Right hindlimb (tissue), 1 donor: ENCODE results near the gene SARNP.

Source experiments
- DNase-seq: peaks from one replicate; pipeline ENCODE4 v3.0.0-alpha.2; 2018

SARNP gene

GRCh38 chr12:55739025-55739378 is 78.5 kb downstream of the SARNP start:
- no peak for DNase-seq

DNA sequence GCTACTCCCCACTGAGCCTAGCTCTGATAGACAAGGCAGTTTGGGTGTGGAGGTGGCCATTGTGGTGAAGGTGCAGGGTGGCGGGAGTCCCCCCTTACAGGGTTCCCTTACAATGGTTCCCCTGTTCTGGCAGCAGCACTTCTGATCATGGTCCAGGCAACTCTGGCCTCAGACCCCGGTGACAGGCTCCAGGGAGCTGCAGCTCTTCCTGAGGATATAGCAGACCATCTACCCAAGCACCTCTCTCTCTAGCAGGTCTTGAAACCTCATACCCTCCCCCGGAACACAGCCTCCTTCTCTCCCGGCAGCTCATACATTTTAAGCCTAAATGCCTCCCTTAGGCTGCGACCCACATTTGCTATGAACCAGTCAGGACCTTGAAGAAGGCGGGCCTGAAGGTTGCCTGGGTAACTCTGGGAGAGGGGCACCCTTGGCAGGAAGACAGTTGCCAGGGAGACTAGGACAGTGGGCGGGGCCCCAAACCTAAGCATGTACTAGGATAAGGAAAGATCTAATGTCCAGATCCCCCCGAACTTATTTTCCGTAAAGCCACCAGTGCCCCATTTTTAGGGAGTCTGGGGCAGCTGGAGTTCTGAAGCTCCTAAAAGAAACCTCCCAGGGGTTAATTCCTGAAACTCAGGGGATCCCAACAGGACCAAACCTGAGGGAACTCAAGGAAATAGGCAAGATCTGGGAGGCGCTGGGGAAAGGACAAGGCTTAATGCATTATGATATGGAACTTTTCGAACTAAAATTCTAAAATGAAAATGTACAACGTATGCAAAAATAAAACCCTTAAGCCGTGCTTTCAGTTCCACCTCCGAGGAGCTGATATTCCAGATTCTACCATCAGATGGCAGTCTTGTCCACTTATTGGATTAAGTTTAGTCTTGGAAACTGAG is 79.2 kb downstream of the SARNP start:
- DNase-seq, result peak; percentile 94

GRCh38 chr12:55737581-55738122 is 79.9 kb downstream of the SARNP start:
- peak; percentile 73 for DNase-seq

DNA sequence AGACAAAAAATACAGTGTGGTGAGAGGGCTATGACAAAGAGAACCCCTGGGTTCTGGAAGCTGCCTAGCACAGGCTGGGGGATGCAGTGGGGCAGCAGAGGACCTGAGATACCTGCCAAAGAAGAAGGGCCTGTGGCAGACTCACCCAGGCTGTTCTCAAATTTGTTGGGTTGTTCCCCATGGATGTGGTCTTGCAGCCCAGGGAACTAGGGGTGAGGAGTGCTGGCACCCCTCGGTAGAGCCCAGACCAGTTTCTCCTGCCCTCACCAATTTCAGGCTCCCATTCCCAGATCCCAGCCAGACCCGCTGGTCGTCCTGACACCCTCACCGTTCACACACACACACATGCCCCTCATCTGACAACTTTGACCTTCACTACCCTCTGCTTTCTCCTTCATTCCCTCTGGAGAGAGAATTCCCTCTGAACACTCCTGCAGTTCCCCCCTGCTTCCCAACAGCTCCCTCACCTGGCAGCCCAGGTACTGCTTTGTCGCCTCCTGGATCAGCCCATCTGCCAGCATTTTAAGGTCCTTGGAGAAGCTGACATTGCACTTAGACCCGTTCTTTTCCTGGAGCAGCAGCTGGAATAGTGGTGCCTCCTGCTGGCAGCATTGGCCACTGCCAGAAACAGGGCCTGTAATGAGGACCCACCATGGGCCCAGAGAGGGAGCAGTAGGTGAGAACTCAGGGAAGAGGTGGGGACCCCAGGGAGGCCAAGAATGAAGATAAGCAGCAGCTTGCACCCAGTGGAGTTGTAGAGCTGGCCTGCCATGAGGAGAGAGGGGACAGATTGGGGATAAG is 80.5 kb downstream of the SARNP start:
- DNase-seq, result peak; percentile 75

GRCh38 chr12:55736076-55736475 is 81.4 kb downstream of the SARNP start:
- no peak for DNase-seq

DNA sequence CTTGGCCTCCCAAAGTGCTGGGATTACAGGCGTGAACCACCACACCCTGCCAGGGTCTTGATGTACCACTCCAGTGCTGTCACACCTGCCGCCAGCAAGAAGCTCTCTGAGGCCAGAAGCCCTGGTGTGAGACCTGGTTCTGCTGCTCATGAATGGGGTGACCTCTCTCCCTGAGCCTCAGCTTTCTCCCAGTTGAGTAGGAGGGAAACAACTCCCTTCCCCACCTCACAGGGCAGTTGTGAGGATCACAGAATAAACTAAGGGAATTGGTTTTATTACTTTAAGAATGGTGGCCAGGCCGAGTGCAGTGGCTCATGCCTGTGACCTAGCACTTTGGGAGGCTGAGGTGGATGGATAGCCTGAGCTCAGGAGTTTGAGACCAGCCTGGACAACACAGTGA is 82.9 kb downstream of the SARNP start:
- no peak for DNase-seq

- no peak for DNase-seq
Observed at GRCh38 chr12:55733858-55734257, 83.7 kb downstream of the SARNP start.

DNA sequence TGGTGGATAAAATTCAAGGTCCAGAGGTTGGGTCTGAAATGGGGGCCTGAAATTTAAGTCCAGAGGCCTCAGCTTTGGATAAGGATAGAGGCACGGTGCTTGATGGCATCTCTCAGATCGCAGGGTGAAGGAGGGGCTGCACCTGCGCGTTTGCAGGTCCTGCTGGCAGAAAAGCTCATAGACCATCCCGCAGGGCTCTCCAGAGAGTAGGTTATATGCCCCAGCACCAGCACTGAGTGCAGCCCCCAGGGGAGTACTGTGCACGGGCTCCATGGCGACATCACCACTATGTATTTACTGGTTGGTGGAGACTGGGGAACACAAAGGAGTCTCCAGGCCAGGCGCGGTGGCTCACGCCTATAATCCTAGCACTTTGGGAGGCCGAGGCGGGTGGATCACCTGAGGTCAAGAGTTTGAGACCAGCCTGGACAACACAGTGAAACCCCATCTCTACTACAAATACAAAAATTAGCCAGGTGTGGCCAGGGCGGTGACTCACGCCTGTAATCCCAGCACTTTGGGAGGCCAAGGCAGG is 84.4 kb downstream of the SARNP start:
- DNase-seq, result no peak

GRCh38 chr12:55732288-55732687 is 85.2 kb downstream of the SARNP start:
- peak; percentile 29 for DNase-seq

- DNase-seq, result peak; percentile 82
Observed at GRCh38 chr12:55729819-55730818, 87.4 kb downstream of the SARNP start.

GRCh38 chr12:55728939-55729818 is 88.3 kb downstream of the SARNP start, which contains the start of gene CD63:
CD63 (minus strand) TSS chr12:55729009; CDS start chr12:55728341, 668 bp downstream.
- DNase-seq, result peak; percentile 97

GRCh38 chr12:55728186-55728938 is 89.2 kb downstream of the SARNP start:
- DNase-seq, result peak; percentile 92

- DNase-seq, result no peak
Observed at GRCh38 chr12:55727643-55728185, 89.8 kb downstream of the SARNP start.

DNA sequence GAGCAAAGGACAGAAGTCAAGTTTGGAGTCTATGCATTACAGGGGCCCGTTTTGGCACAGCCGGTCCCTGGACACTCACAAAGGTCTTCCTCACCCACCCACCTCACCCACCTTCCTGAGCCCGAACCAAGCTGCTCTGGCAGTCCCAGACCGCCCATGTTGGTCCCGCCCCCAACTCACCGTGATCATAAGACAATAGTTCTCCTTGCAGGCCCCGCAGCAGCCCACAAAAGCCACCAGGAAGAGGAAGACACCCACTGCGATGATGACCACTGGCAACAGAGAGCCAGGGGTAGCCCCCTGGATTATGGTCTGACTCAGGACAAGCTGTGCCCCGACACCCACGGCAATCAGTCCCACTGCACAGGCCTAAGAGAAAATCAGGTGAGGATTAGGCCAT is 90.6 kb downstream of the SARNP start:
- peak; percentile 25 for DNase-seq

GRCh38 chr12:55725556-55725955 is 92.0 kb downstream of the SARNP start:
- DNase-seq, result peak; percentile 14

DNA sequence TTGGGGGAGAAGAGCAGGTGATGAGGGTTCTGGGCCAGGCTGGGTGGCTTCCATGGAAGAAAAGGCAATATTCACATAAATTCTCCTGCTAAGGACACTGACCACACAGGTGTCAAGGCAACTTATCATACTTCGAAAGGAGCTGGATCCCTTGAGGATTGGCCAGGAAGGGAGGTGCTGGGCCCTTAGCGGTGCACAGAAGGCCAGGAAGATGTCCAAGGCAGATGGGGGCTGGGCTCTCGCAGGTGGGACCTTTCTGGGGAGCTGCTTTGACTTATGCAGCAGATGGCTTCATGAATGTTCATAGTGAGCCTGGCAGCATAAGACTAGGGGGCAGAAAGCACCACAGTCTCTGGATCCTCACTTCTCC is 92.6 kb downstream of the SARNP start:
- DNase-seq, result peak; percentile 20

DNA sequence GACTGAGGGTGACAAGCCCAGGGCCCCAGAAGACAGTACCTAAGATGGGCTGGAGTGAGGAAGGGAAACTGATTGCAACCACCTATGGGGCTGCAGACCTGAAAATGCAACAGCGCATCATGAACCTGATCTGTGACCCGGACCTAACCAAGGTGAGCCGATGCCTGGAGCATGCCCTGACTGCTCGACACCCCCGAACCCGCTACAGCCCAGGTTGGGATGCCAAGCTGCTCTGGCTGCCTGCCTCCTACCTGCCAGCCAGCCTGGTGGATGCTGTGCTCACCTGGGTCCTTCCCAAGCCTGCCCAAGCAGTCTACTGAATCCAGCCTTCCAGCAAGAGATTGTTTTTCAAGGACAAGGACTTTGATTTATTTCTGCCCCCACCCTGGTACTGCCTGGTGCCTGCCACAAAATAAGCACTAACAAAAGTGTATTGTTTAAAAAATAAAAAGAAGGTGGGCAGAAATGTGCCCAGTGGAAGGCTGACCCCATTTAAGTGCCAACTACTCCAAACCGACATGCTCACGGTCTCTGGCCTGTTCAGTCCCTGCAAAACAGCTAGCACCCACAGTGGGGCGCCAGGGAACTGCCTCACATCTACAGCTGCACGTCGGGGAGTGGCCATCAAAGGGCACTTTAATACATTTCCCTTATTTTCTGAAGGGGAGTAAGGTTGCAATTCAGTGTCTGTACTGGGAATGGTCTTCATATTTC is 93.1 kb downstream of the SARNP start:
- DNase-seq, result peak; percentile 73

DNA sequence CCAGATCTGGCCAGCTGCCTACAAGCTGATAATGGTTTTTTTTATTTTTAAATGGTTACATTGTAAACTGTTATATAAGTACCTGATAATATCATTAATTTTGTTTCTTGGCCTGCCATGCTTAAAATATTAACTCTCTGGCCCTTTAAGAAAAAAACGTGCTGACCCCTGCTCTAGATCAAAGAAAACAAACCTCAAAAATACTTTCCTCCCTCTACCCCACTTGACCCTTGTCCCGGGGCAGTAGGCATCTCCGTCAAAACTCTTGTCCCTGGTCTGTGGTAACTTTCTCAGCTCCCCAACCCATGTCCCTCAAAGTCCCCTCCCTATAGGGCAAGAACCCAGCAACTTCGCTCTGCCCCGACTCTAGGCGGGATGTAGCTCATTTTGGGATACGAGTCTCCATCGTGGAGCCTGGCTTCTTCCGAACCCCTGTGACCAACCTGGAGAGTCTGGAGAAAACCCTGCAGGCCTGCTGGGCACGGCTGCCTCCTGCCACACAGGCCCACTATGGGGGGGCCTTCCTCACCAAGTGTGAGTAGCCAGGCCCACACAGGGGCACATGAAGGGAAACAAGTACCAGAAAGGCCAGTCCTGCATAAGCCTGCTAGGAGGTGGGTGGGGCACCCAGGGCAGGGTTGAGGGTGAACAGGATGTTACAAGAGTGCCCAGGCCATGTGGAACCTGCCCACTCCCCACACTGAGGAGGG is 93.9 kb downstream of the SARNP start:
- peak; percentile 17 for DNase-seq

DNA sequence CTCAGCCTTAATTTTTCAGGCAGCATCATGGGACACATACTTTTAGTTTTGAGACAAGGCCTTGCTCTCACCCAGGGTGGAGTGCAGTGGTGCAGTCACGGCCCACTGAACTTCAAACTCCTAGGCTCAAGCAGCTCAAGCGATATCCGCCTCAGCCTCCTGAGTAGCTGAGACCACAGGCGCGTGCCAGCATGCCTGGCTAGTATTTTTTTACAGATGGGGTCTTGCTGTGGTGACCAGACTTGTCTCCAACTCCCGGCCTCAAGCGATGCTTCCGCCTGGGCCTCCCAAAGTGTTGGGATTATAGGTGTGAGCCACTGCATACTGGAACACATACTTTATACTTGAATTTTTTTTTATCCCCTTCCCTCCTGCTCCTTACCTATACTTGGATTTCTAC is 94.6 kb downstream of the SARNP start:
- peak; percentile 20 for DNase-seq
